NCI-H128 (cell line): ENCODE data around the gene CALCOCO2.
"Not testable (repeated sequence)": the region's sequence is repeated elsewhere in the genome, so short reads cannot be mapped to it uniquely, and the experiment has no call there.

Experiments
- DNase-seq: peaks from one replicate; lab custom pipeline; 2025; ENCODE audit not compliant: unreplicated experiment; lab: John Stamatoyannopoulos, UW

Gene CALCOCO2

DNA sequence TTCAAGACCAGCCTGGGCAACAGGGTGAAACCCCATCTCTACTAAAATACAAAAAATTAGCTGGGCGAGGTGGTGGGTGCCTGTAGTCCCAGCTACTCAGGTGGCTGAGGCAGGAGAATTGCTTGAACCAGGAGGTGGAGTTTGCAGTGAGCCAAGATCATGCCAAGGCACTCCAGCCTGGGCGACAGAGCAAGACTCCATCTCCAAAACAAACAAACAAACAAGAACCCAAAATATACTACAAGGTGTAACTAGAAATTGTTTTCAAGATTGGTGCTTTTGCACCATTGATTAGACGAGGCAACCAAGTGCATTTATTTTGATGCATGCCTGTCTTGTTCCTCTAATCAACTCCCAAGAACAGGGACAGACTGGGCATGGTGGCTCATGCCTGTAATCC is 41.6 kb downstream of the CALCOCO2 start:
- not testable (repeated sequence) for DNase-seq

DNA sequence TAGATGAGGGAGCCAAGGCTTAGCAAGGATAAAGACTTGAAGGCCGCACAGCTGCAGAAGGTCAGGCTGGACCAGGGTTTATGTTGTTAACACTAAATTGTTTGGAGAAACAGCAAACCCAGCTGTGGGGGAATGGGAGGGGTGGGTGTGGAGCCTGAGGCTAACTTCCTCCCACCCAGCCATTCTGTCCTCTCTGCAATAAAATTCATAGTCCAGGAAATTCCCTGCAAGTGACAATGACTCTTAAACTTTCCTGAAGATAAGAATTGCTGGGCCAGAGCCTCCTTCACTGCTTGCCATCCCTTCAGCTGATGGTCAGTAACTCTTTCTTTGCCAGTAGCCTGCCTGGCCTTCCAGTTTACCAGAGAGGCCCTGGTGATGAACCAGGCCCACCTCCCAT is 42.4 kb downstream of the CALCOCO2 start:
- DNase-seq, result no peak

DNA sequence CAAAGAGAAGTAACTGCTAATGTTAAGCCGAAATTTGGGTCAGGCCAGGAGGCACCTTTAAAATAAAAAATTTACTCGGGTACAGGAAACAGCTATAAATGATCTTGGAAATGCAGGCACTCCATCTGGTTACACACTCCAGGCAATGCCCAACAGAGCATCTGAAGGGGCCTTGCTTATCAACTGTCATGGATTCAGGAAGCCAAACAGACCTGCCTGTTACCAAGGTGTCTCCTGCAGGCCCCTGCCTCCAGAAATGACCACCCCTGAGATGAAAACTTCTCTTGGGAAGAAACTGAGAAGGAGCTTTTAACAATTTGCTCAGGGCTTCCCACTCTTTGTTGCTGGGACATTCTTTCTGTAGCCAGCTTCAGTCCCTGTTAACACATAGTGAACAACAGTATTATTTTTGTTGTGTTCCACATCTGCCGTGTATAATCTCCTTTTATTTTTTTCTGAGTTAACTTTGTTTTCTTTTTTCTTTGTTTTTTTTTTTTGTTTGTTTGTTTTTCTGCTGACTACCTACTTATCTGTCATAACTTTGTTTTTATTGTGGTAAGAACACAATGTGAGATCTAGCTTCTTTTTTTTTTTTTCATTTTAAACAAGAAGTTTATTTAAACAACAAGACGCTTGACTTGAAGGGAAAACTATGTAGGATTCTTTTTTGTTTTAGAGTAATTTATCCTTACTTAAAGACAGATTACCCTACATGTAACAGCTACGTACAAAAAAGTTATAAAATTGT is 43.0 kb downstream of the CALCOCO2 start:
- no peak for DNase-seq

DNA sequence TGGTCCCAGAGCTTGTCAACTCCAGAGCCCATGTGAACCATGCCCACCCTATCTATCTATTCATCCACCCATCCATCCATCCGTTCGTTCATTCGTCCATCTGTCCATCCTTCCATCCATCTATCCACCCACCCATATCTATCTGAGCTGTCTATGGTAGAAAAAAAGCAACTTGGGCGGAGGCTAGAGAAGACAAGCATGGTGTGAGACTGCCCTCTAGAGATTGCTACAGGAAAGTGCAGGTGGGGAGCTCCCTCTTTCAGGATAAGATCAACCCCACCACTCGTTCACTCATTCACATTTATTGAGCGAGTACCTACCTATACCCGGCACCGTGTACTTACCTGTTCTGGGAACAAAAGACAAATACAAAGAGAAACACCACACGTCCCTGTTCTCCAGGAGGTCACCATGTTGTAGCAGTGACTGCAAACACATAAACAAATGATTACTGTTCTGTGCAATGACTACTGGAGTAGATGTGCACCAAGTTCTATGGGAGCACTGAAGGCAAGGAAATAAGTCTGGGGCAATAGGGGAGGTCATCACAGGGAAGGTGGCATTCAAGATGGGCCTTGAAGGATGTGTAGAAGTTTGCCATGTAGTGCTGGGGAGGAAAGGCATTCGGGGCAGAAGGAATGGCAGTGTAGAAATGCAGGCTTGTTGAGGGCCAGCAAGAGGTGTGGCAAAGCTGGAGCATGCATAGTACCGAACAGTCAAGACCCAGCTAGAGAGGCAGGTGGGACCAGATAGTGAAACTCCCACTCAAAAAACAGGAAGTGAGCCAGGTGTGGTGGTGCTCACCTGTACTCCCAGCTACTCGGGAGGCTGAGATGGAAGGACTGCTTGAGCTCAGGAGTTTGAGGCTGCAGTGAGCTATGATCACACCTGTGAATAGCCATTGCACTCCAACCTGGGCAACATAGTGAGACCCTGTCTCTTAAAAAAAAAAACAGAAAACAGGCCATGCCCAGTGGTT is 48.4 kb downstream of the CALCOCO2 start:
- DNase-seq, result peak; percentile 10

DNA sequence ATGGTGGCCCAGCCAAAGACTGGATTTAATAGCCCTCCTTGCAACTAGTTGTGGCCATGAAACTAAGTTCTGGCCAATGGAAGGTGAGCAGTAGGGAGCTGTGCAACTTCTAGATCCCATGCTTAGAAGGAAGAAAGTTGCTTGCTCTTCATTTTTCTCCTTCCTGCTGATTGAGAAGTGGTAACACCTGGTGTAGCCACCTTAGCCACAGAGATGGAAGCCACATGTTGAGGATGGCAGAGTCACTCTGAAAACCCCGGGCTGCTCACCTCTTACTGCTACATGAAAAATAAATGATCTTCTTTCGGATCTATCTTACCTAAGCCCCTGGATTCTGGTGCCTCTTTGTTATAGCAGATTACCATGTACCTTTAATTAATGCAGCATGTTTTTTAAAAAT is 51.4 kb downstream of the CALCOCO2 start:
- no peak for DNase-seq

DNA sequence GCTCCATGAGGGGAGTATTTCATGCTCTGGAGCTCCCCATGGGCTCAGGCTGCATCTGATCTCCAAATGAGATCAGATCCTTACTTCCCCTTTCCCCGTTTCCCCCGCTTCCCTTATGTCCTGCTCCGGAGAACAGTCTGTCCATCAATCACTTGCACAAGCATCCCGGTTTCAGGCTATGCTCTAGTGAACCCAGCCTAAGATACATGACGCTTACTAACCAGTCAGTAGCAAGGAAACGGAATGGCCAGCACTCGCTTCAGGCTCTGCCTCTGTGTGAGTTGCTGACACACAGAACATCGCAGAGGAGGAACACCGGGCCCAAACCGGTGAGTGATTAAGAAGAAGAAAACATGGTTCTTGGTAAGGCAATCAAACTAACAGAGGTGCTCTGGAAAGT is 52.3 kb downstream of the CALCOCO2 start:
- no peak for DNase-seq

DNA sequence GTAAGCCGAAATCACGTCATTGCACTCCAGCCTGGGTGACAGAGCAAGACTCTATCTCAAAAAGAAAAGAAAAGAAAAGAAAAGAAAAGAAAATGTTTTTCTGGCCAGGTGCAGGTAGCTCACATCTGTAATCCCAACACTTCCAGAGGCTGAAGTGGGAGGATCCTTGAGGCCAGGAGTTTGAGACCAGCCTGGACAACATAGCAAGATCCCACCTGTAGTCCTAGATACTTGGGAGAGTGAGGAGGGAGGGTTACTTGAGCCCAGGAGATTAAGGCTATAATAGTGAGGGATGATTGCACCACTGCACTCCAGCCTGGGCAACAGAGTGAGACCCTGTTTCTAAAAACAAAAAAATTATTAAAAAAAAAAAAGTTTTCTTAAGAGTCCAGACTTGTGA is 59.3 kb downstream of the CALCOCO2 start:
- no peak for DNase-seq

DNA sequence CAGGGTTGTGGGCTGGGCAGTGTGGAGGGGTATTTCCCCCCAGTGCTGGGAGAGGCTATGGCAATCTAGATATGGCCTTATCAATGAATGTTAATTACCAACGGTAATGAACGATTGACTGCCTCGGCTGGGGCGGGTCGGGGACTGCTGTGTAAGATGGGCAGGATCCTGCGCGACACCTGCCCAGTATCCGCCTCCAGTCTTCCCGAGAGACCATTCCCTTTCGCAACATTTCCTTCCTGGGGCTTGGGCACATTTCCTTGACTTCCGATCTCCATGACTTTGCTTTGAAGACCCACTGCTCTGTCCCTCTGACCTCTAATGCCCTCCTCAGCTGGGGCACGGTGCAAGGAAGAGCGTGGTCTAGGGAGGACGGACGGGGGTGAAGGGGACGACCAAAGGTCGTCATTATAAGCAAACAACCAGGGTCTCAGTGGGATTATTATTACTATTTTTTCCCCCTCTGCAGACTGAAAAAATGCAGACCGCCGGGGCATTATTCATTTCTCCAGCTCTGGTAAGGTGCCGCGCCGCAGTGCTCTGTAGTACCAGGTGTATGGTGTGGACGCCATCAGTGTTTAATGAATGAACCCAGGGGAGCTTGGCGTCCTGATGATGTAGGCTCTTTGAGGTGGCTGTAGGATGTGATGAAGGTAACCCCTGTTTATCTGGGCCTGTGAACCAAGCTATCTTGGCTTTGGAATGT is 62.3 kb downstream of the CALCOCO2 start:
- DNase-seq, result no peak

DNA sequence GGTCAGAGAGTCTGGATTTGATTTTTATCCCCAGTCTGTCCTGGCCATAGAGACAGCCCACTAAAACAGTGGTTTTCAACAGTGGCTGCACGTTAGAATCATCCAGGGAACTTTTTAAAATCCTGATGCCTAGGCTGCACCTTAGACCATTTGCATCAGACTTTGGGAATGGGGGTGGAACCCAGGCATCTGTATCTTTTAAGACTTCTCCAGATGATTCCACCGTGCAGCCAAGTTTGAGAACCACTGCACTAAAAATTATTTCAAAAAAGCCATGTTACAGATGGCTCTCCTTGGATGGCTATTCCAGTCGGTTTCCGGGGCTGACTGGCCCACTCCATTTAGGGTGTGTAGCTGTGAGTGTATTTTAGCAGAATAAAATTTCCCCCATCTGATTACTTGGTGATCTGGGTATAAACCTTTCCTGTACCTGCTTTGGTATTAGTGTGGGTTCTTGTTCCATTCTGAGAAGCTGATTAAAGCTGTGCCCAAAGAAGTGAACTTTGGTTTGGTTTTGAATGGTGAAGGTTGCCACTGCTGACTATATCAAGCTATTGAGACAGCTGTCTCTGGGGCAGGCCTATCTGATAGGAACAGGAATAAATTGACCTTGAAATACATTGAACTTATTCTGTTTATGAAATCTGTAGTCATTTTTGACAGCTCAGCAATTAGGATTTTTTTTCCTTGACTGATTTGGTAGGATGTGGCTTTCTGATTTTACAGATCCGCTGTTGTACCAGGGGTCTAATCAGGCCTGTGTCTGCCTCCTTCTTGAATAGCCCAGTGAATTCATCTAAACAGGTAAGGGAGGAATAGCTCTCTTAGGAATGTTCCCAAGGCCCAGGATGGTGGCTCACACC is 63.0 kb downstream of the CALCOCO2 start:
- no peak for DNase-seq

DNA sequence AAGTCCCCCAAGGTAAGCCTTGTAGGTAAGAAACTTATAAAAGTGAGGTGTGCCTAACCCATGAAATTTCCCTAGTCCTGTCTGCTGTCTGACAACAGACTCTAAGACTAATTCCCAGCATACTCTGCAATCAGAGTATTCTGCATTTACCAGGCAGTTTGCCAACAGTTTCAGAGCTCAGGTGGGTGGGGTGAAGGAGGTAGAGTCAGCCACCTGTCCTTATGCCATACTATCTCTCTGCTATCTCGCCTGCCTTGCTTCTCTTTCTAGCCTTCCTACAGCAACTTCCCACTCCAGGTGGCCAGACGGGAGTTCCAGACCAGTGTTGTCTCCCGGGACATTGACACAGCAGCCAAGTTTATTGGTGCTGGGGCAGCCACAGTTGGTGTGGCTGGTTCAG is 64.1 kb downstream of the CALCOCO2 start:
- DNase-seq, result no peak

DNA sequence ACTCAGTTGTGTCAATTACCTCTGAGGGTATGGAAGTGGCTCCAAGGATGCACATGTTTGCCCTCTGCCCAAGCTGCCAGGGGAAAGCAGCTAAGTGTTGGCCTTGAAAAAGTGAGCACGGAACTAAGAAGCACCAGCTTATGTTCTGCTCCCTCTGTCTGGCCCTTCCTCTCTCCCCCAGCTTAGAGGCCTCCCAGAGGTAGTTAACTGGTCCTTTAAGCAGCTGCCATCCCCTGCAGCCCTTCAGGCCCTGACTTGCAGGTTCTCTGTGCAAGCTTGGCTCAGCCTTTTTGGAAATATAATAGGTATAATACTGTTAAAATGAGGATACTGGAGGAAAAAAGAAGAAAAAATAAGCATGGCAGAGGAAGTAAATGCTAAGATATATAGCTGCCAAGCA is 70.4 kb downstream of the CALCOCO2 start:
- DNase-seq, result no peak

DNA sequence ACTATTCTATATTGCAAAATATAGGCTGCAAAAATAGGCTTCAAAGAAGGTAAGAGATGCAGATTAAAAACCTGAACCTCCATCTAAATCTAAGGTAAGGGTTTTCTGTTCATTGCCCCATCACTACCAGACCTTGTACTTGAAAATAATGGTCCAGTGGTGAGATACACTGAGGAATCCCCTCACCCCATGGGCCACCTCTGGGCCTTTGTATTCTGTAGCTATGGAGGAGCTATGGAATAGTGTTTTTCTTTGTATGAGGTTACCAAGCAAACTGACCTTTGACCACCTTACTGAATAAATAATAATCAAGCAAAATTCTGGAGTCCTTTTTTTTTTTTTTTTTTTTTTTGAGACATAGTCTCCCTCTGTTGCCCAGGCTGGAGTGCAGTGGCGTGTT is 72.6 kb downstream of the CALCOCO2 start:
- no peak for DNase-seq

DNA sequence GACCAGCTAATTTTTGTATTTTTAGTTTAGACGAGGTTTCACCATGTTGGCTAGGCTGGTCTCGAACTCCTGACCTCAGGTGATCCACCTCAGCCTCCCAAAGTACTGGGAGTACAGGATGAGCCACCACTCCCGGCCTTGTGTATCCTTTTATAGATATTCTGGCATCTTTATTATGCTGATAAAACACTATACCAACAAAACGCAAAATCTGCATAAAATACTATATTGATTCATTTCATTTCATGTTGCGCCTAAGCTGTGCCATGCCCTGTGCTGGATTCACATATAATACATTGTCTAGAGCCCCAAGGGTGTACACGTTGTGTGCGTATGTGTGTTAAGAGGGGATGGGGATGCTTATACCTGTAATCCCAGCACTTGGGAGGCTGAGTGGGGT is 73.6 kb downstream of the CALCOCO2 start:
- no peak for DNase-seq

DNA sequence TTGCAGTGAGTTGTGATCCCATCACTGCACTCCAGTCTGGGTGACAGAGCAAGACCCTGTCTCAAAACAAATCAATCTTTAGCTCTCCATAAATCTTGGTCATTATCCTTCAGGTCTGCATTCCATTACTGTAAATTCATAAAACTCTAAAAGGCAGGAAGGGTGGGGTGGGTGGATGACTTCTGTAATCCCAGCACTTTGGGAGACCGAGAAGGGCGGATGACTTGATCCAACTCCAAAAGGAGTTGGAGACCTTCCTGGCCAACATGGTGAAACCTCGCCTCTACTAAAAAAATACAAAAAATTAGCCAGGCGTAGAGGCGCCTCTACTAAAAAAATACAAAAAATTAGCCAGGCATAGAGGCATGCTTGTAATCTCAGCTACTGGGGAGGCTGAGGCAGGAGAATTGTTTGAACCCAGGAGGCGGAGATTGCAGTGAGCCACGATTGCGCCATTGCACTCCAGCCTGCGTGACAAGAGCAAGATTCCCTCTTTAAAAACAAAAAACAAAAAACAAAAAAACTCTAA is 75.2 kb downstream of the CALCOCO2 start:
- no peak for DNase-seq

DNA sequence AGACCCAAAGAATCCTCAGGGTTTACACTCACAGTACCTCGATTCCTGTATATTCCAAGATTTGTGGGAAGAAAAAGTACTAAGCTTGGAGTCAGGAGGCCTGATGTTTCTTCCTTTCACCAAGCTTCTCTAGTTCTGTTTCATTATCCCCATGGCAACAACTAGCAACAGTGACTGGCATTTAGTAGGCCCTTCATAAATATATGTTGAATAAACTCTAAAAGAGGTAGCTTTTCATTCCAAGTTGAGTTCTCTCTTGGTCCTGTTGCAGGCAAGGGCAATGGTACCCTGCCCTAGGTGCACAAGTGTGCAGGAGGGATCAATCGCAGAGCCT is 76.8 kb downstream of the CALCOCO2 start:
- DNase-seq, result no peak

DNA sequence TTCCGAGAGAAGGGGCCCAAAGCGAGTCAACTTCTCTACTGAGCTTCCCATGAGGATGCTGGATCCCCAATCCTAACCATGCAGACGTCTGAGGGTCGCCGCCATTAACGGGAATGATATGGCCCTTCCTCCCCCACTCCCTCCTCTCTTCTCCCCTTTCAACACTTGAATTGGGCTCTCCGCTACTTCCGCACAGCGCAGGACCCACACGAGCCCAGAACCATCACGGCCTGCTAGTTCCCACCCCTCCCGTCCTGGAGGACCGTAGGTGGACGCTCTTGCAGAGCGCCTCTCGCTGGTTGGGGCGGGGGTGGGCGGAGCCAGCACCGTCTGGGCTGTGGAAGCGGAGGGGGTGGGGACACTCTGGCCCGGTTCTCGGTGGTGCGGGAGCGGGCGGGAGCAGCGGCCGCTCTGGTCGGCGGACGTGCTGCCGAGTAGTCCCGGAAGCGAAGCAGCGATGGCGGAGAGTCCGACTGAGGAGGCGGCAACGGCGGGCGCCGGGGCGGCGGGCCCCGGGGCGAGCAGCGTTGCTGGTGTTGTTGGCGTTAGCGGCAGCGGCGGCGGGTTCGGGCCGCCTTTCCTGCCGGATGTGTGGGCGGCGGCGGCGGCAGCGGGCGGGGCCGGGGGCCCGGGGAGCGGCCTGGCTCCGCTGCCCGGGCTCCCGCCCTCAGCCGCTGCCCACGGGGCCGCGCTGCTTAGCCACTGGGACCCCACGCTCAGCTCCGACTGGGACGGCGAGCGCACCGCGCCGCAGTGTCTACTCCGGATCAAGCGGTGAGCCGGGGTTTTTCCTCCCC is 77.4 kb downstream of the CALCOCO2 start, which contains the start of gene UBE2Z:
TSS of gene UBE2Z (plus strand) at position 361 of the 797 bp plus-strand sequence. CDS start at position 458, 97 bp downstream.
- DNase-seq, result peak; percentile 62

DNA sequence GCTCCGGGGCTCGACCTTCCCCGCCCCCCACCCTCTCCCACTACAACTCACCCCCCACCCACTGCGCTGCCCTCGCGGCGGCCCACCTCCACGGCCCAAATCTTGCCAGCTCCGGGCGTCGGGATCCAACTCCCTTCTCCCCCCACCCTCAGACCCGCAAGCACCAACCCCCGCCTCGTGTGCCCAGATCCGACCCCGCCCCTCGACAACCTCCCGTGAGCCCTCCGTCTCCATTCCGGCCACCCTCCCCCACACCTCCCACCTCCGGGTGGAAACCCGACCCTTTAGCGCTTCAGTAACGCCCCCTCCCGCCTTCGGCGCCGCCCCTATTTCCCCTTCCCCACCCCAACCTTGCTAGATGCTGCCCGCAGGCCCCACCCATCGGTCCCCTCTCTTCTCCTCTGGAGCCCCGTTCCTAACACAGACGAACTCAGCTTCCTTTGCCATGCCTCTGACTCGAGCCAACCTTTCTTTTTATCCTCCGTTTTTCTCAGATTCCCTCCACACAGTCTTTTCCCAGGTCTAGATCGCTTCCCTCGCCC is 78.1 kb downstream of the CALCOCO2 start:
- peak; percentile 3 for DNase-seq

DNA sequence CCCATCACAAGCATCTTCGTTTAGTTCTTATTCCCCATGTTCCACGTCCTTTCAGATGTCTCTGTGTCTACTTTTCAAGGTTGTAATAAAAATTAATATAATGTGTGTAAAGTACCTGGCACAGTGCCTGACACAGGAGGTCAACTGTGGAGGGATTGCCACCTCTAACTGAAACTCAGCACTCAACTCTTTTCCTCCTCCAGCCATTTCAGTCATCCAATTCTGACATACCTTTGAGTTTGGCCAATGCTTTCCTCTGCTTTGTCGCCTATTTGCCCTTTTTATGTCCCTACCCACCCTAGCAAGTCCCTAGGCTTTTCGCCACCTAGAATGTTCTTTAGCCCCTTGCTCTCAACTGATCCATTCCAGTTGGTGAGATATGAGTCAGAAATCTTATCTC is 78.9 kb downstream of the CALCOCO2 start:
- no peak for DNase-seq

DNA sequence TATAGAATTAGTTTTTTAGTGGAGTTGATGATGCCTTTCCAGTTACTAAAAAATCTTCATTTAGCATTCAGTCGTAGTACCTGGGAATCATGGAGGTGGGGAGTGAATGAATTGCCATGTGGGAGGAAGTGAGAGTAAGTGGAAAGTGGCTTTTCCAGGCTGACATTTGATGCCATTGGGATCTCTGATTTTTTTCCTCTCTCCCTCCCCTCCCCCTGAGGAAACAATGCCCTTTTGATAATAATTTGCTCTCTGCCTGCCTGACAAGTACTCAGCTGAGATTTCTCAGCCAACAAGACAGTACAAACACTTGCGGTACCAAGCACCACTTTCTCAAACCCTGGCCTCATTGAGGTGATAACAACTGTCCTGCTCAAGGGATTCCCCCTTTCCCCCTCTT is 79.5 kb downstream of the CALCOCO2 start:
- DNase-seq, result no peak
